A673 (cell line): ENCODE results near the gene NLRP1. TPM values are rescaled to one million over a fixed set of nuclear protein-coding genes. Genes with fewer than 3 reads are reported as not detected.

Source experiments
- BruUV-seq: library from RNA; stranded (reverse); fragments of 400-500 nt; replicated peaks from 2 replicates; lab custom pipeline; 2021; lab: Mats Ljungman, UMichigan
- CTCF ChIA-PET: fragments of 300-600 bp; sonication (Branson Sonifier 250); formaldehyde crosslinking; loops from one replicate; lab custom pipeline; 2022; ENCODE audit warnings: antibody characterized with exemption; lab: Charles Lee
- POLR2A ChIA-PET: fragments of 300-600 bp; sonication (Branson Sonifier 250); formaldehyde crosslinking; loops from one replicate; lab custom pipeline; 2022; ENCODE audit warnings: antibody characterized with exemption; ENCODE audit not compliant: low non-redundant PET; lab: Charles Lee
- DNase-seq: peaks from one replicate; pipeline ENCODE4 v3.0.0-alpha.2; 2015; ENCODE audit warnings: low spot score
- H3K27ac ChIP-seq: fragments of 200-600 bp; sonication (generic); 2 replicates; pipeline ENCODE4 v1.5.1; 2016; ENCODE audit warnings: mixed run types, low read depth, mild to moderate bottlenecking, mixed read lengths, antibody characterized with exemption, low read length; ENCODE audit not compliant: poor library complexity, severe bottlenecking
- H3K27me3 ChIP-seq: fragments of 200-600 bp; sonication (generic); replicated peaks from 2 replicates; pipeline ENCODE4 v1.6.1; 2017; ENCODE audit warnings: mixed run types, low read depth, mild to moderate bottlenecking, mixed read lengths, antibody characterized with exemption, low read length; ENCODE audit not compliant: insufficient read depth, poor library complexity
- H3K36me3 ChIP-seq: fragments of 200-600 bp; sonication (generic); 2 replicates; pipeline ENCODE4 v1.6.1; 2016; ENCODE audit warnings: mixed run types, mild to moderate bottlenecking, mixed read lengths, antibody characterized with exemption, low read length; ENCODE audit not compliant: insufficient read depth, poor library complexity, severe bottlenecking
- H3K4me1 ChIP-seq: fragments of 200-600 bp; sonication (generic); 2 replicates; pipeline ENCODE4 v1.6.1; 2017; ENCODE audit warnings: mixed run types, mild to moderate bottlenecking, mixed read lengths, antibody characterized with exemption, low read length; ENCODE audit not compliant: insufficient read depth, poor library complexity, severe bottlenecking
- H3K4me3 ChIP-seq: fragments of 200-600 bp; sonication (generic); 2 replicates; pipeline ENCODE4 v1.5.1; 2016; ENCODE audit warnings: low read depth, mixed run types, mild to moderate bottlenecking, mixed read lengths, low read length; ENCODE audit not compliant: poor library complexity, severe bottlenecking
- H3K9me3 ChIP-seq: fragments of 200-600 bp; sonication (generic); 2 replicates; pipeline ENCODE4 v1.6.1; 2016; ENCODE audit warnings: mixed run types, low read depth, mild to moderate bottlenecking, mixed read lengths, antibody characterized with exemption, low read length; ENCODE audit not compliant: poor library complexity, severe bottlenecking
- CTCF ChIP-seq: fragments of 300-800, 200-600 bp; sonication (generic); conservative IDR thresholded peaks from 2 replicates; pipeline ENCODE4 v1.5.1; 2017; ENCODE audit warnings: low read depth, mild to moderate bottlenecking, antibody characterized with exemption, low read length, moderate library complexity, mixed read lengths
- EZH2 ChIP-seq: fragments of 200-600 bp; sonication (generic); IDR thresholded peaks from 2 replicates; pipeline ENCODE4 v1.6.1; 2017; ENCODE audit warnings: borderline replicate concordance, low read depth, mild to moderate bottlenecking, mixed read lengths, antibody characterized with exemption, low read length; ENCODE audit not compliant: poor library complexity, severe bottlenecking
- intact Hi-C: fragments of 100-400 bp; cut with micrococcal nuclease; formaldehyde crosslinking; loops from one replicate; pipeline ENCODE4 v1.10.0; 2022; ENCODE audit not compliant: unreplicated experiment
- total RNA-seq: library from RNA; stranded (reverse); gene quantifications from 2 replicates; pipeline ENCODE4 v1.2.3, GENCODE V29; 2021

Gene NLRP1
- total RNA-seq, 1 experiment from 2014 or later, result 5.2 TPM

- no peaks in the 10 kb centered on the region for H3K36me3 ChIP-seq
- H3K4me1 ChIP-seq, result no peaks in the 10 kb centered on the region
- H3K27me3 ChIP-seq, result peaks cover 20% of the 10 kb centered on the region
- no peaks in the 10 kb centered on the region for H3K9me3 ChIP-seq
- intact Hi-C loops, result loop anchor here (5.0 kb wide), 2 partner anchors 689 to 849 kb away; partner anchors contain the start of gene AIPL1
- DNase-seq, result no peak
- ChIA-PET CTCF (interaction anchor here (2.0 kb wide), 1 partner anchor 118 kb away, joined by 13 read pairs; no protein-coding TSS in a partner anchor), POLR2A (no interaction called here)
- TF ChIP-seq CTCF (no peak), EZH2 (no peak)
- no peak overlapping the region for H3K27ac ChIP-seq
- no TSS peak for BruUV-seq
- H3K4me3 ChIP-seq, result no peak overlapping the region
These were observed 4.3 kb upstream of the NLRP1 start for GRCh38 chr17:5588584-5588983.

GRCh38 chr17:5587438-5588032, 3.2 kb upstream of the NLRP1 start:
- H3K27ac ChIP-seq, result no peak overlapping the region
- no peaks in the 10 kb centered on the region for H3K9me3 ChIP-seq
- no peaks in the 10 kb centered on the region for H3K4me1 ChIP-seq
- H3K36me3 ChIP-seq, result no peaks in the 10 kb centered on the region
- peak; percentile 88 for DNase-seq
- H3K27me3 ChIP-seq, result peaks cover 17% of the 10 kb centered on the region
- BruUV-seq, result no TSS peak
- POLR2A ChIA-PET, result no interaction called here
- intact Hi-C loops, result loop anchor here (1.0 to 5.0 kb wide), 3 partner anchors 119 to 850 kb away; partner anchors contain the start of gene AIPL1
- CTCF ChIA-PET, result interaction anchor here (0.6 to 2.0 kb wide), 4 partner anchors 119 to 1183 kb away, joined by 3 to 13 read pairs (median 3); no protein-coding TSS in a partner anchor
- H3K4me3 ChIP-seq, result no peak overlapping the region
- TF ChIP-seq CTCF (peak; percentile 91), EZH2 (no peak)

- no TSS peak for BruUV-seq
- Histone ChIP-seq H3K36me3 (no peaks in the 10 kb centered on the region), H3K27ac (no peak overlapping the region), H3K4me1 (no peaks in the 10 kb centered on the region), H3K27me3 (peaks cover 9% of the 10 kb centered on the region), H3K9me3 (no peaks in the 10 kb centered on the region), H3K4me3 (no peak overlapping the region)
- CTCF ChIA-PET, result no interaction called here
- no peak for DNase-seq
- intact Hi-C loops, result loop anchor here (1.0 to 5.0 kb wide), 3 partner anchors 691 to 851 kb away; partner anchors contain the start of gene AIPL1
- POLR2A ChIA-PET, result no interaction called here
- TF ChIP-seq CTCF, result no peak
- TF ChIP-seq EZH2, result no peak
These were observed 1.7 kb upstream of the NLRP1 start for GRCh38 chr17:5585836-5586521.
